Stimulated activated naive CD8-positive, alpha-beta T cell treated with anti-CD3 and anti-CD28 coated beads, Interleukin-15, Interleukin-2, amounts not matched to agents 100 U/mL and 50 U/mL, for 24 hours (primary cell): ENCODE data around the gene AFF4.

Experiments
- ATAC-seq: fragments of 150-1000 bp; cut with Tn5 transposase; one replicate; pipeline ENCODE4 v1.10.0; 2021
- DNase-seq: peaks from one replicate; pipeline ENCODE4 v3.0.0; 2021

AFF4 gene

DNA sequence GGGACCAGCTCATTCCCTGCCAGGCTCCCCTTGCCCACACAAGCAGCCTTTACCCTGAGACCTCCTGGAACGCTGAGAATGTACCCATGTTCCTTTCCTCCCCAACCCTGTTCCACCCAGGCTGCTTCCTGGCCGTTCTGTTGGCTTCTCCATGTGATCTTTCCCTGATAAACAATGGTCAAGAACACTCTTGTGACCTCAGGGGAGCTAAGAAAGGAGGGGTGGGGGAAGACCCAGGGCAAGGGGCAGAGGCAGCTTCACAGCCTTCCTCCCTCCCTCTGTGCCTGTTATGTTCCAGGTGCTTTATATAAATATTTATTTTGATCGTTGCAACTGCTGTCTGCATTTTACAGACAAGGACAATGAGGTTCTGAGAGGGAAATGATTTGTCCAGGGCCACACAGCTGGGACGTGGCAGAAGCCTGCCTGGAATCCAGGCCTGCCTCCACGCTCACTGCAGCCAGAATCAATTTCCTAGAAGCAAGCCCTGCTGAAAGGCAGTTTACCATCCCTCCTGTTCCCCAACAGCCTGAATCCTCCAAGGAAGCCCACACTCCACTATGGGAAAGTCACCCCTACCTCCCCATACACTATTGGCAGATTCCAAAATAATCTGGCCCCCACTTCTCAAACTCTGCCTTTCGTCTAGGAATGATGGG, 136.9 kb downstream of the AFF4 start:
- ATAC-seq (no peak), DNase-seq (no peak)

DNA sequence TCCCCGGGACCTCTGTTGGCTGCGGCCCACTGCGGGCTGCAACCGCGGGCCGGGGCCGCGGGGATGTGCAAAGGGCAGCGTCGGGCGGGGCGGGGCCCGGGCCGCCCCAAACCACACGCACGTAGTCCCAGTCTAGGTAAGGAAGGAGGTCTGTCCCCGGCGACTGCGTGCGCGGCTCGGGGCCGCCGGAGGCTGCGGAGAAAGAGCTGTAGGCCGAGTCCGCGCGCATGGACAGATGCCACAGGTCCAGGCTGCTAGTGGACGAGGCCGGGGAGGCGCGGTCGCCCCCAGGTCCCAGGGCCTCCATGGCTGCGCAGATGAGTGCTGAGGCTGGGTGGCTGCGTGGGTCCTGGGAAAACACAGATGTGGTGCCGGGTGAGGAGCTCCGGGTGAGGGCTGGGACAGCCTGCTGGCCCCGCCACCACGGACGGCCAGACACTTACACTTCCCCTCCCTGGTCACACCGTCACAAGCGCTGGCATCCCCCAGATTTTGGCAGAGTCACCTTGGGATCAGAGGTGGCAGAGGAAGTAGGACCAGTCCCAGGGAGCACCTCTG, 137.5 kb downstream of the AFF4 start:
- DNase-seq, result no peak
- peak; percentile 20 for ATAC-seq
